RWPE2 (cell line): Measurements from ENCODE around the gene SPTB.
A peak's percentile ranks its signal among the peaks of the same experiment; 100 is the strongest.

Experiments
- ATAC-seq: fragments of 200-7000 bp; cut with Tn5 transposase; 3 replicates; pipeline ENCODE4 v1.9.1; 2021; ENCODE audit warnings: low read depth
- DNase-seq: peaks from one replicate; pipeline ENCODE4 v3.0.0-alpha.2; 2020; ENCODE audit warnings: low spot score
- H3K27ac ChIP-seq: fragments of 450-650 bp; 2 replicates; pipeline ENCODE4 v1.5.1; 2017; ENCODE audit warnings: mild to moderate bottlenecking; ENCODE audit not compliant: poor library complexity, severe bottlenecking
- H3K27me3 ChIP-seq: fragments of 250-450 bp; sonication (Bioruptor Pico); 2 replicates; pipeline ENCODE4 v1.5.1; 2021; ENCODE audit warnings: mild to moderate bottlenecking, moderate library complexity; ENCODE audit not compliant: insufficient read depth, poor library complexity, severe bottlenecking
- H3K36me3 ChIP-seq: fragments of 250-450 bp; sonication (Bioruptor Pico); 2 replicates; pipeline ENCODE4 v1.5.1; 2020; ENCODE audit warnings: low read depth, mild to moderate bottlenecking, moderate library complexity
- H3K4me1 ChIP-seq: fragments of 250-450 bp; sonication (Bioruptor Pico); 2 replicates; pipeline ENCODE4 v1.5.1; 2021; ENCODE audit warnings: mild to moderate bottlenecking, moderate library complexity; ENCODE audit not compliant: insufficient read depth, poor library complexity, severe bottlenecking
- H3K4me3 ChIP-seq: fragments of 250-450 bp; sonication (Bioruptor Pico); 2 replicates; pipeline ENCODE4 v1.5.1; 2021; ENCODE audit warnings: mild to moderate bottlenecking, moderate library complexity; ENCODE audit not compliant: severe bottlenecking
- H3K9me3 ChIP-seq: fragments of 250-450 bp; sonication (Bioruptor Pico); 2 replicates; pipeline ENCODE4 v1.5.1; 2021; ENCODE audit warnings: mild to moderate bottlenecking, moderate library complexity; ENCODE audit not compliant: severe bottlenecking
- TF ChIP-seq, protein P1 (sequence below): fragments of 450-650 bp; IDR thresholded peaks from one replicate; pipeline ENCODE4 v1.5.1; 2017; ENCODE audit warnings: mild to moderate bottlenecking, moderate library complexity; ENCODE audit not compliant: poor library complexity, severe bottlenecking

SPTB gene

DNA sequence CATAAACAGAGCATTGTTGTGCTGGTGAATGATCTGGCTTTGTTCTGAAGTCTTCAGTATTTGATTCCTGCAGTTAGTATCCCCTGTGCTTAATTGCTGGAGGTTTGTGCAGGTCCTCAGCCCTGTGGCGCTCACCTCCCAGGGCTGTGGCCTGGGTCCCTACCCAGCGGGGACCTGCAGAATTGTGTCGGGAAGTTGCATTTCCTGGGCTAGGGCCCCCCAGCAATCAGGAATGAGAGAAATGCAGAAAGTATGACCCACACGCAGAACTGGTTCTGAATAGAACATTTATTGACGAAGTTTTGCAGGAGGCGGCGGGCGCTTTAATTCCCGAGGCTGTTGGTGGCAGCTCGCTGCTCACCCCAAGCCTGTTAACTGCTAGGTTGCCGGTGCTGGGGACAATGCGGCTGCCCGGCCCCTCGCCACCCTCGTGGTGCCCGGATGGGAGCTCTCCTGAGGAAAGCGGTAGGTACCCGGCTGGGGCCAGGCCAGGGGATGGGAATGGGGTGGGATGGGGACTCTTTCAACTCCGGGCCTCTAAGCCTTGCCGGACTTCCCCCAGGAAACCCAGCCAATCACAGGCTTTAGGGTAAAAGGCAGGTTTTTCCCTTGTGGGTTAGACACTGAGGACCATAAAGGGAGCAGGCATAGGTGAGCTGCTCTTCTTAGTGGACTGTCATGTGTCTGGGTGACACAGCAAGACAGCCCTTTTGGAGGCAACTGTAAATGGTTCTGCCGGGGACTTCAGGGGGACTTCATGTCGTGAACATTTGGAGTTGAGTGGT lies 163.9 kb downstream of the SPTB start:
- peak; percentile 77 for DNase-seq
- no peaks in the 10 kb centered on the region for H3K27me3 ChIP-seq
- ATAC-seq, result 0 out of 3 replicates have a peak, but pooled peaks have one; percentile 0
- H3K4me3 ChIP-seq, result peak overlapping the region; percentile 3
- peaks cover 56% of the 10 kb centered on the region for H3K36me3 ChIP-seq
- TF ChIP-seq, protein P1, sequence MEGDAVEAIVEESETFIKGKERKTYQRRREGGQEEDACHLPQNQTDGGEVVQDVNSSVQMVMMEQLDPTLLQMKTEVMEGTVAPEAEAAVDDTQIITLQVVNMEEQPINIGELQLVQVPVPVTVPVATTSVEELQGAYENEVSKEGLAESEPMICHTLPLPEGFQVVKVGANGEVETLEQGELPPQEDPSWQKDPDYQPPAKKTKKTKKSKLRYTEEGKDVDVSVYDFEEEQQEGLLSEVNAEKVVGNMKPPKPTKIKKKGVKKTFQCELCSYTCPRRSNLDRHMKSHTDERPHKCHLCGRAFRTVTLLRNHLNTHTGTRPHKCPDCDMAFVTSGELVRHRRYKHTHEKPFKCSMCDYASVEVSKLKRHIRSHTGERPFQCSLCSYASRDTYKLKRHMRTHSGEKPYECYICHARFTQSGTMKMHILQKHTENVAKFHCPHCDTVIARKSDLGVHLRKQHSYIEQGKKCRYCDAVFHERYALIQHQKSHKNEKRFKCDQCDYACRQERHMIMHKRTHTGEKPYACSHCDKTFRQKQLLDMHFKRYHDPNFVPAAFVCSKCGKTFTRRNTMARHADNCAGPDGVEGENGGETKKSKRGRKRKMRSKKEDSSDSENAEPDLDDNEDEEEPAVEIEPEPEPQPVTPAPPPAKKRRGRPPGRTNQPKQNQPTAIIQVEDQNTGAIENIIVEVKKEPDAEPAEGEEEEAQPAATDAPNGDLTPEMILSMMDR, result no peak
- peaks cover 76% of the 10 kb centered on the region for H3K4me1 ChIP-seq
- peaks cover 16% of the 10 kb centered on the region for H3K9me3 ChIP-seq
- H3K27ac ChIP-seq, result peak overlapping the region; percentile 93

DNA sequence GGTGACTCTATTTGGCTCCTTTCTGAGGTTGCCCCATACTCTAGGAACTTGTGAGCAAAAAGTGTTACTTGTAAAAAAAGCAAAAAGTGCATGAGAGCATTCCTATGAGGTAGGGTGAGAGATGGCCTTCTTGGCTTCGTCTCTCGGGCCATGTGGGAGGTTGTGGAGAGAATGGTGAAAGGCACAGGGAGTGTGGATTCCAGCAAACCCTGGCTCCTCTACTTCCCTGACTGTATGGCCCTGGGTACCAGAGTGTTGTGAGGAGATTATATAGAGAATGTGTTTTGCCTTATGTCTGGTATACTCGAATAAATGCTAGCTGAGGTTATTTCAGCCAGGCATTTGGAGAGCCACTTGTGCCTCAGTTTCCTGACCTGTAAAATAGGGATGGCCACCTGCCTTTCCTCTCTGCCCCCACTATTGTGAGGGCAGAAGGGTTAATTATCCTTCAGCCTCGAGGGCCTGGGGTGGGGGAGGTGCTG lies 164.5 kb downstream of the SPTB start:
- peak; percentile 23 for DNase-seq
- no peak for ATAC-seq
- no peak overlapping the region for H3K4me3 ChIP-seq

DNA sequence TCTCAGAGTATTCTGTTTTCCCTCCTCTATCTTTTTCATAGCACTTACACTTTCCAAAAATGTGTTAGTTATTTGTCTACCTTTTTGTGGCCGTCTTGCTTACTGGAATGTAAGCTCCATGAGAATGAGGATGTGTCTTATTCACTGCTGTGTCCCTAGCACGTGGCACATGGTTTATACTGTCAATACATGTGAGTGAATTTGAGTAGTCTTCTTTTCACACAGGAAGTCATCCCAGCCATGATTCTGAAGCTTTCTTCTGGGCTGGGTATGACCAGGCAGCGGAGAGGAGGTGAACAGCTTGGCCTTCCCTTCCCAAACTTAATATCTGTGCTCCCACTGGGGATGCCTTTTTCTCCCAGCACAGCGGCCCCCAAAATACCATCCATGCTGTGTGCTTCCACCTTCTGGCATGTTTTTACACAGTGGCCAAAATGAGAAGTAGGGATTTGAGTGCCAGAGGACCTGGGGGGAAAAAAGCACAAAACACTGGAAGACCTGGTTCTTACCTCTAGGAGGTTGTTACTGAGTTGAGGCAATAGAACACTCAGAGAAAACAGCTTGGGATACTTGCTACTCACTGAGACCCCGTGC lies 165.2 kb downstream of the SPTB start:
- Histone ChIP-seq H3K4me1 (peaks cover 67% of the 10 kb centered on the region), H3K27ac (peak overlapping the region; percentile 93), H3K9me3 (peaks cover 16% of the 10 kb centered on the region), H3K27me3 (no peaks in the 10 kb centered on the region), H3K36me3 (peaks cover 59% of the 10 kb centered on the region), H3K4me3 (no peak overlapping the region)
- ATAC-seq, result no peak
- TF ChIP-seq, protein P1, result no peak
- peak; percentile 23 for DNase-seq

More for the DNA sequence above, 164.5 kb downstream of the SPTB start:
- Histone ChIP-seq H3K27ac (peak overlapping the region; percentile 93), H3K36me3 (peaks cover 55% of the 10 kb centered on the region), H3K27me3 (no peaks in the 10 kb centered on the region), H3K4me1 (peaks cover 69% of the 10 kb centered on the region), H3K9me3 (peaks cover 16% of the 10 kb centered on the region)
- TF ChIP-seq, protein P1, result no peak

DNA sequence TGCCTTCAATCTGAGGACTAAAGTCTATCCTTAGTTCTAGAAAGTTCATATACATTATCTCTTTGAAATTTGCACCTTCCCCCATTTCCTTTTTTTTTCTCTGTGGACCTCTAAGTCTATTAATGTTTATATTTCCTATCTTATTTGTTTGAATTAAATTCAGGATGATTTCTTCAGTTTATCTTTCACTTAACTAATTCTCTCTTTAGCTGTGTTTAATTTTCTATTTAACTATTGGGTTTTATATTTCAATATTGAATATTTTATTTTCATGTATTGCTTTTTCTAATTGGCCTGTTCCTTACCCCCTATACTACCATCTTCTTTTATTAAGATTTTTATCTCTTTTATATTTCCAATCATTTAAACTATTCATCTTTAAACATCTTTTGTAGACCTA lies 166.0 kb downstream of the SPTB start:
- TF ChIP-seq, protein P1, result no peak
- Histone ChIP-seq H3K9me3 (peaks cover 16% of the 10 kb centered on the region), H3K27ac (peak overlapping the region; percentile 93), H3K36me3 (peaks cover 59% of the 10 kb centered on the region), H3K4me3 (no peak overlapping the region), H3K27me3 (no peaks in the 10 kb centered on the region), H3K4me1 (peaks cover 67% of the 10 kb centered on the region)
- DNase-seq, result no peak
- no peak for ATAC-seq
